Neural progenitor cell (in vitro differentiated cells): ENCODE data around the gene CELSR3. TPM values are rescaled to one million over a fixed set of nuclear protein-coding genes. Genes with fewer than 3 reads are reported as not detected.

ENCODE experiments used
- DNase-seq: peaks from one replicate; pipeline ENCODE4 v3.0.0-alpha.2; 2016; ENCODE audit warnings: low spot score
- H2AFZ ChIP-seq: fragments of 200-600 bp; sonication (generic); replicated peaks from 2 replicates; pipeline ENCODE4 v1.6.1; 2016; ENCODE audit warnings: antibody characterized with exemption
- H3F3A ChIP-seq: fragments of 200-600 bp; sonication (generic); 2 replicates; pipeline ENCODE4 v1.6.1; 2016; ENCODE audit warnings: antibody characterized with exemption, low read depth
- H3K27ac ChIP-seq: fragments of 200-600 bp; sonication (generic); 2 replicates; pipeline ENCODE4 v1.5.1; 2016; ENCODE audit warnings: mild to moderate bottlenecking
- H3K27me3 ChIP-seq: fragments of 200-600 bp; sonication (generic); 2 replicates; pipeline ENCODE4 v1.6.1; 2016; ENCODE audit warnings: mild to moderate bottlenecking, moderate library complexity
- H3K36me3 ChIP-seq: fragments of 200-600 bp; sonication (generic); 2 replicates; pipeline ENCODE4 v1.5.1; 2016
- H3K4me1 ChIP-seq: fragments of 200-600 bp; sonication (generic); 2 replicates; pipeline ENCODE4 v1.6.1; 2016; ENCODE audit warnings: mixed run types
- H3K4me2 ChIP-seq: fragments of 200-600 bp; sonication (generic); 2 replicates; pipeline ENCODE4 v1.6.1; 2016
- H3K4me3 ChIP-seq: fragments of 200-600 bp; sonication (generic); 2 replicates; pipeline ENCODE4 v1.5.1; 2016
- H3K79me2 ChIP-seq: fragments of 200-600 bp; sonication (generic); 2 replicates; pipeline ENCODE4 v1.6.1; 2016; ENCODE audit warnings: low read depth
- H3K9ac ChIP-seq: fragments of 200-600 bp; sonication (generic); 2 replicates; pipeline ENCODE4 v1.6.1; 2016
- H3K9me3 ChIP-seq: fragments of 200-600 bp; sonication (generic); 2 replicates; pipeline ENCODE4 v1.5.1; 2016; ENCODE audit warnings: low read depth
- H4K20me1 ChIP-seq: fragments of 200-600 bp; sonication (generic); 2 replicates; pipeline ENCODE4 v1.6.1; 2016; ENCODE audit warnings: low read depth
- H3K27ac Mint-ChIP-seq: 3 replicates; pipeline ENCODE4 v1.8.0; 2021; ENCODE audit warnings: mixed read lengths
- H3K27me3 Mint-ChIP-seq: 2 replicates; pipeline ENCODE4 v1.8.0; 2022; ENCODE audit warnings: low read depth, mild to moderate bottlenecking, inconsistent platforms, moderate library complexity, mixed read lengths; ENCODE audit not compliant: insufficient read depth
- H3K36me3 Mint-ChIP-seq: 3 replicates; pipeline ENCODE4 v1.8.0; 2021; ENCODE audit warnings: mixed read lengths
- H3K4me1 Mint-ChIP-seq: 3 replicates; pipeline ENCODE4 v1.8.0; 2021; ENCODE audit warnings: mixed read lengths
- H3K4me3 Mint-ChIP-seq: 3 replicates; pipeline ENCODE4 v1.8.0; 2021; ENCODE audit warnings: mild to moderate bottlenecking, moderate library complexity, mixed read lengths
- H3K9me3 Mint-ChIP-seq: 3 replicates; pipeline ENCODE4 v1.8.0; 2020; ENCODE audit warnings: mixed read lengths
- CTCF ChIP-seq: fragments of 200-600 bp; sonication (generic); IDR thresholded peaks from 2 replicates; pipeline ENCODE4 v1.5.1; 2017; ENCODE audit warnings: antibody characterized with exemption, mild to moderate bottlenecking
- EZH2 ChIP-seq: fragments of 200-600 bp; sonication (generic); IDR thresholded peaks from 2 replicates; pipeline ENCODE4 v1.6.1; 2017; ENCODE audit warnings: antibody characterized with exemption, mild to moderate bottlenecking, moderate library complexity
- EZH2phosphoT487 ChIP-seq: fragments of 200-600 bp; sonication (generic); IDR thresholded peaks from 2 replicates; pipeline ENCODE4 v1.6.1; 2017; ENCODE audit warnings: antibody characterized with exemption
- microRNA-seq: library from miRNA; unstranded; fragments of <30 nt; microRNA quantifications from one replicate; pipeline ENCODE4, GENCODE V29; 2016
- small RNA-seq: library from RNA; depleted of rRNA; stranded (forward); fragments of <200 nt; gene quantifications from one replicate; pipeline ENCODE3, GENCODE V24; 2015
- total RNA-seq: library from RNA; depleted of rRNA; stranded (reverse); fragments of >200 nt; gene quantifications from 2 replicates; pipeline ENCODE4 v1.2.3, GENCODE V29; 2015; ENCODE audit warnings: low replicate concordance

Gene CELSR3
- total RNA-seq, 1 donor from 2014 or later: 9.9 TPM

GRCh38 chr3:48588230-48588629 is 74.5 kb downstream of the CELSR3 start:
- peaks cover 4% of the 10 kb centered on the region for H3K4me1 Mint-ChIP-seq
- peaks cover 5% of the 10 kb centered on the region for H3K27me3 Mint-ChIP-seq
- H3K4me2 ChIP-seq: no peak overlapping the region
- no peak overlapping the region for H3K27ac Mint-ChIP-seq
- H3K4me1 ChIP-seq: no peaks in the 10 kb centered on the region
- no peak overlapping the region for H3K4me3 Mint-ChIP-seq
- H3K9me3 Mint-ChIP-seq: no peaks in the 10 kb centered on the region
- H3K9ac ChIP-seq: no peak overlapping the region
- TF ChIP-seq EZH2phosphoT487 (no peak), CTCF (no peak), EZH2 (no peak)
- no peak for DNase-seq
- no peaks in the 10 kb centered on the region for H3F3A ChIP-seq
- no peaks in the 10 kb centered on the region for H3K36me3 Mint-ChIP-seq
- no peaks in the 10 kb centered on the region for H3K9me3 ChIP-seq
- no peaks in the 10 kb centered on the region for H3K79me2 ChIP-seq
- no peaks in the 10 kb centered on the region for H3K36me3 ChIP-seq
- H3K27me3 ChIP-seq: no peaks in the 10 kb centered on the region
- no peak overlapping the region for H3K27ac ChIP-seq
- H2AFZ ChIP-seq: no peak overlapping the region
- H4K20me1 ChIP-seq: no peaks in the 10 kb centered on the region
- H3K4me3 ChIP-seq: no peak overlapping the region

- peaks cover under 1% of the 10 kb centered on the region for H3K4me1 Mint-ChIP-seq
Observed at GRCh38 chr3:48587686-48588085, 75.0 kb downstream of the CELSR3 start.

More at GRCh38 chr3:48587686-48588085, 75.0 kb downstream of the CELSR3 start:
- no peaks in the 10 kb centered on the region for H3K9me3 Mint-ChIP-seq
- Histone ChIP-seq H4K20me1 (no peaks in the 10 kb centered on the region), H3K9me3 (no peaks in the 10 kb centered on the region), H2AFZ (no peak overlapping the region), H3K4me3 (no peak overlapping the region), H3K79me2 (no peaks in the 10 kb centered on the region), H3K4me2 (no peak overlapping the region), H3K27ac (no peak overlapping the region), H3K9ac (no peak overlapping the region), H3K36me3 (no peaks in the 10 kb centered on the region), H3K27me3 (no peaks in the 10 kb centered on the region), H3K4me1 (no peaks in the 10 kb centered on the region), H3F3A (no peaks in the 10 kb centered on the region)
- H3K36me3 Mint-ChIP-seq: no peaks in the 10 kb centered on the region
- peaks cover 5% of the 10 kb centered on the region for H3K27me3 Mint-ChIP-seq
- DNase-seq: no peak
- TF ChIP-seq EZH2phosphoT487: no peak
- TF ChIP-seq CTCF: no peak
- no peak for TF ChIP-seq EZH2
- no peak overlapping the region for H3K27ac Mint-ChIP-seq
- no peak overlapping the region for H3K4me3 Mint-ChIP-seq

Small RNA genes lying within 50 kb of the gene (microRNA-seq; reads per million reads assigned to microRNA genes)
- not detected for gene MIR4793

Small RNA genes lying within 50 kb of the gene (small RNA-seq; reads per million reads assigned to genes)
- not detected for gene AC141002.1

Other genes with a start within 250 kb of the CELSR3 start
- gene PLXNB1, start 232.8 kb downstream of the CELSR3 start, total RNA-seq: 53.6 and 142 TPM in 2 replicates
- gene CCDC51, start 222.8 kb downstream of the CELSR3 start, total RNA-seq: 13.9 and 22.0 TPM in 2 replicates
- 472 and 510 TPM in 2 replicates for gene TMA7, start 222.6 kb downstream of the CELSR3 start, total RNA-seq
- 8.3 and 11.8 TPM in 2 replicates for gene ATRIP, start 216.1 kb downstream of the CELSR3 start, total RNA-seq
- gene SHISA5, start 158.7 kb downstream of the CELSR3 start, total RNA-seq: 54.8 and 133 TPM in 2 replicates
- 59.5 and 102 TPM in 2 replicates for gene PFKFB4, start 106.1 kb downstream of the CELSR3 start, total RNA-seq
- gene UCN2, start 99.1 kb downstream of the CELSR3 start, total RNA-seq: 0.34 TPM in 1 of 2 replicates, not detected in the other
- 3.0 and 13.3 TPM in 2 replicates for gene COL7A1, start 67.6 kb downstream of the CELSR3 start, total RNA-seq
- gene UQCRC1, start 53.2 kb downstream of the CELSR3 start, total RNA-seq: 240 and 246 TPM in 2 replicates
- gene TMEM89, start 41.1 kb downstream of the CELSR3 start, total RNA-seq: not detected in 2 replicates
- gene SLC26A6, start 27.4 kb downstream of the CELSR3 start, total RNA-seq: 42.5 and 78.9 TPM in 2 replicates
- 32.8 and 69.1 TPM in 2 replicates for gene NCKIPSD, start 23.0 kb upstream of the CELSR3 start, total RNA-seq
- gene IP6K2, start 54.3 kb upstream of the CELSR3 start, total RNA-seq: 130 and 186 TPM in 2 replicates
- gene PRKAR2A, start 185.0 kb upstream of the CELSR3 start, total RNA-seq: 21.6 and 25.0 TPM in 2 replicates
- gene SLC25A20, start 236.0 kb upstream of the CELSR3 start, total RNA-seq: 4.3 and 12.5 TPM in 2 replicates